Stomach (tissue), 9 donors: Measurements from ENCODE around the gene CLRN3. TPM values are rescaled to one million over a fixed set of nuclear protein-coding genes. Genes with fewer than 3 reads are reported as not detected.

Experiments
- DNase-seq, 2 donors: peaks; one replicate each; pipeline versions ENCODE4 v3.0.0 to v3.0.0-alpha.2; 2013 to 2019
- H3K27ac ChIP-seq, 5 donors: fragments of 200-600 bp in 4 of 5; sonication (generic) in 4 of 5; one replicate each; pipeline ENCODE4 v1.5.1; 2013 to 2019; ENCODE audit warnings: mild to moderate bottlenecking in 1 of 5, moderate library complexity in 1 of 5
- H3K27me3 ChIP-seq, 3 donors: fragments of 200-600 bp; sonication (generic); one replicate each; pipeline ENCODE4 v1.5.1; 2017 to 2019; ENCODE audit warnings: mixed run types in 1 of 3
- H3K36me3 ChIP-seq, 4 donors: fragments of 200-600 bp; sonication (generic); 1 replicate in 3 of 4; 2 replicates in 1 of 4; pipeline ENCODE4 v1.5.1; 2016 to 2019
- H3K4me1 ChIP-seq, 4 donors: fragments of 200-600 bp; sonication (generic); one replicate each; pipeline ENCODE4 v1.5.1; 2016 to 2019
- H3K4me3 ChIP-seq, 4 donors: fragments of 200-600 bp; sonication (generic) in 3 of 4; one replicate each; pipeline ENCODE4 v1.5.1; 2016 to 2019; ENCODE audit warnings: mild to moderate bottlenecking in 1 of 4
- H3K9me3 ChIP-seq, 4 donors: fragments of 200-600 bp; sonication (generic); one replicate each; pipeline ENCODE4 v1.5.1; 2016 to 2019
- CTCF ChIP-seq, 7 experiments: fragments of 450-650 bp in 4 of 7; fragments of 200-600 bp in 3 of 7; sonication (generic) in 3 of 7; IDR thresholded peaks; one replicate each; pipeline ENCODE4 v1.5.1; 2016 to 2019; ENCODE audit warnings: antibody characterized with exemption in 7 of 7, control low read depth in 2 of 7, mild to moderate bottlenecking in 1 of 7
- EP300 ChIP-seq: sonication (generic); formaldehyde crosslinking; IDR thresholded peaks from one replicate; pipeline ENCODE4 v1.6.1; 2017; ENCODE audit warnings: antibody characterized with exemption
- POLR2A ChIP-seq, 4 donors: fragments of 450-650 bp; IDR thresholded peaks; one replicate each; pipeline ENCODE4 v1.6.1; 2016; ENCODE audit warnings: antibody characterized with exemption in 4 of 4, control low read depth in 2 of 4, mild to moderate bottlenecking in 1 of 4, moderate library complexity in 1 of 4
- POLR2AphosphoS5 ChIP-seq, 3 donors: sonication (generic); formaldehyde crosslinking; IDR thresholded peaks; one replicate each; pipeline ENCODE4 v1.6.1; 2016; ENCODE audit warnings: antibody characterized with exemption in 3 of 3
- WGBS, 5 donors: extraction: QIAGEN DNeasy Blood & Tissue Kit in 3 of 5; methylation state at CpG; one replicate each; pipeline versions ENCODE4 v1.1.5 to v1.1.7; 2013 to 2018; 5-methylcytosine and 5-hydroxymethylcytosine counted together
- intact Hi-C: fragments of 100-400 bp; cut with DNase I; formaldehyde crosslinking; loops from one replicate; pipeline ENCODE4 v1.15.1; 2023; ENCODE audit warnings: low total_unique reads
- polyA plus RNA-seq, 3 donors: library from polyadenylated mRNA; stranded (reverse); fragments of 200-250 nt; gene quantifications; one replicate each; pipeline ENCODE4 v1.2.3, GENCODE V29; 2013
- total RNA-seq, 5 donors: library from RNA; depleted of rRNA; stranded (reverse); fragments of >200 nt; gene quantifications; one replicate each; pipeline versions ENCODE4 v1.1.0 to v1.2.3, GENCODE V29; 2014 to 2016
- donor health status: healthy with polysubstance abuse.
- donor health status: Bipolar disorder and iron deficiency.
- donor health status: healthy.

Gene CLRN3
- total and polyA plus RNA-seq, 8 donors, result 0.25 to 15.4 (median 1.7) TPM; not detected in 5

- H3K4me3 ChIP-seq, result no peak overlapping the region
- H3K36me3 ChIP-seq, result no peaks in the 10 kb centered on the region
- TF ChIP-seq POLR2AphosphoS5 (IDR thresholded peaks at IDR 0.05), result no peak
- TF ChIP-seq CTCF (IDR thresholded peaks at IDR 0.05), result no peak
- TF ChIP-seq EP300, result no peak
- TF ChIP-seq POLR2A (IDR thresholded peaks at IDR 0.05), result no peak
- H3K27ac ChIP-seq, result no peak overlapping the region
- 60 to 77% (median 71%) methylated on average over 3 of the region's 3 CpGs for WGBS, 5 donors
- DNase-seq, result no peak
- peaks cover 0 to 4% (median 0%) of the 10 kb centered on the region in 4 donors for H3K9me3 ChIP-seq
- intact Hi-C loops, result no loop called here
- H3K4me1 ChIP-seq, result no peaks in the 10 kb centered on the region
- no peaks in the 10 kb centered on the region for H3K27me3 ChIP-seq
Measured at GRCh38 chr10:127899766-127900387, 7.1 kb upstream of the CLRN3 start.

- Histone ChIP-seq H3K36me3 (no peaks in the 10 kb centered on the region), H3K27me3 (no peaks in the 10 kb centered on the region), H3K4me1 (no peaks in the 10 kb centered on the region), H3K9me3 (peaks cover 0 to 4% (median 0%) of the 10 kb centered on the region in 4 donors), H3K4me3 (no peak overlapping the region), H3K27ac (no peak overlapping the region)
- TF ChIP-seq EP300, result no peak
- no peak for TF ChIP-seq POLR2A (IDR thresholded peaks at IDR 0.05)
- no peak for TF ChIP-seq CTCF (IDR thresholded peaks at IDR 0.05)
- no peak for TF ChIP-seq POLR2AphosphoS5 (IDR thresholded peaks at IDR 0.05)
- DNase-seq, result no peak
- intact Hi-C loops, result no loop called here
- 74 to 88% (median 81%) methylated on average over 2 of the region's 2 CpGs for WGBS, 5 donors
Measured at GRCh38 chr10:127897177-127897576, 4.4 kb upstream of the CLRN3 start.

- Histone ChIP-seq H3K4me3 (no peak overlapping the region), H3K9me3 (peaks cover 0 to 4% (median 0%) of the 10 kb centered on the region in 4 donors), H3K36me3 (no peaks in the 10 kb centered on the region), H3K27me3 (no peaks in the 10 kb centered on the region), H3K4me1 (no peaks in the 10 kb centered on the region), H3K27ac (no peak overlapping the region)
- TF ChIP-seq CTCF (IDR thresholded peaks at IDR 0.05), result no peak
- no peak for TF ChIP-seq POLR2AphosphoS5 (IDR thresholded peaks at IDR 0.05)
- TF ChIP-seq POLR2A (IDR thresholded peaks at IDR 0.05), result no peak
- DNase-seq, result no peak
- intact Hi-C loops, result no loop called here
Measured at GRCh38 chr10:127896590-127896989, 3.8 kb upstream of the CLRN3 start.

- 74 to 84% (median 79%) methylated on average over 1 of the region's 1 CpG for WGBS, 5 donors
- H3K9me3 ChIP-seq, result peaks cover 0 to 4% (median 0%) of the 10 kb centered on the region in 4 donors
- no peak overlapping the region for H3K27ac ChIP-seq
- no peak for DNase-seq
- TF ChIP-seq CTCF (IDR thresholded peaks at IDR 0.05) (no peak), POLR2A (IDR thresholded peaks at IDR 0.05) (no peak), POLR2AphosphoS5 (IDR thresholded peaks at IDR 0.05) (no peak), EP300 (no peak)
- H3K4me1 ChIP-seq, result peaks cover 0 to 11% (median 0%) of the 10 kb centered on the region in 4 donors
- no peak overlapping the region for H3K4me3 ChIP-seq
- no peaks in the 10 kb centered on the region for H3K36me3 ChIP-seq
- no peaks in the 10 kb centered on the region for H3K27me3 ChIP-seq
- intact Hi-C loops, result no loop called here
Measured at GRCh38 chr10:127894146-127894545, 1.4 kb upstream of the CLRN3 start.
